Astrocyte (in vitro differentiated cells and primary cell): ENCODE data around the gene ARSG. TPM values are rescaled to one million over a fixed set of nuclear protein-coding genes. Genes with fewer than 3 reads are reported as not detected.

ENCODE experiments used
- DNase-seq: peaks from one replicate; pipeline ENCODE4 v3.0.0-alpha.2; 2010; ENCODE audit warnings: low read depth
- FAIRE-seq: peaks from 2 replicates; lab custom pipeline; 2011; peaks lifted over from hg19 to GRCh38; lab: Jason Lieb, UNC
- H2AFZ ChIP-seq: 2 replicates; pipeline ENCODE4 v1.6.0; 2012; ENCODE audit warnings: low read depth, low read length, inconsistent platforms
- H3K27ac ChIP-seq: 2 replicates; pipeline ENCODE4 v1.5.1; 2011; ENCODE audit warnings: low read depth, low read length, inconsistent platforms
- H3K27me3 ChIP-seq: 2 replicates; pipeline ENCODE4 v1.6.0; 2011; ENCODE audit warnings: low read length, inconsistent platforms; ENCODE audit not compliant: insufficient read depth
- H3K36me3 ChIP-seq: 2 replicates; pipeline ENCODE4 v1.5.1; 2011; ENCODE audit warnings: low read length, inconsistent platforms; ENCODE audit not compliant: insufficient read depth
- H3K4me1 ChIP-seq: 2 replicates; pipeline ENCODE4 v1.5.1; 2011; ENCODE audit warnings: low read length, inconsistent platforms; ENCODE audit not compliant: insufficient read depth
- H3K4me2 ChIP-seq: 2 replicates; pipeline ENCODE4 v1.6.0; 2012; ENCODE audit warnings: low read length, inconsistent platforms
- H3K4me3 ChIP-seq: 2 replicates; pipeline ENCODE4 v1.5.1; 2011; ENCODE audit warnings: low read depth, mild to moderate bottlenecking, low read length, inconsistent platforms; ENCODE audit not compliant: insufficient read depth
- H3K79me2 ChIP-seq: 2 replicates; pipeline ENCODE4 v1.6.0; 2012; ENCODE audit warnings: mild to moderate bottlenecking, low read length, inconsistent platforms; ENCODE audit not compliant: insufficient read depth
- H3K9ac ChIP-seq: 2 replicates; pipeline ENCODE4 v1.6.0; 2012; ENCODE audit warnings: mild to moderate bottlenecking, low read length, inconsistent platforms
- H3K9me3 ChIP-seq: 2 replicates; pipeline ENCODE4 v1.5.1; 2012; ENCODE audit warnings: low read depth, mild to moderate bottlenecking, low read length, inconsistent platforms; ENCODE audit not compliant: insufficient read depth
- H4K20me1 ChIP-seq: 2 replicates; pipeline ENCODE4 v1.6.0; 2012; ENCODE audit warnings: low read length, inconsistent platforms; ENCODE audit not compliant: insufficient read depth
- H3K27ac Mint-ChIP-seq: one replicate; pipeline ENCODE4 v1.8.0; 2021; ENCODE audit warnings: mild to moderate bottlenecking, mixed read lengths; ENCODE audit not compliant: unreplicated experiment
- H3K27me3 Mint-ChIP-seq: one replicate; pipeline ENCODE4 v1.8.0; 2021; ENCODE audit warnings: low read depth, mixed read lengths; ENCODE audit not compliant: unreplicated experiment
- H3K36me3 Mint-ChIP-seq: one replicate; pipeline ENCODE4 v1.8.0; 2021; ENCODE audit warnings: low read depth, mixed read lengths; ENCODE audit not compliant: unreplicated experiment
- H3K4me1 Mint-ChIP-seq: one replicate; pipeline ENCODE4 v1.8.0; 2021; ENCODE audit warnings: low read depth, mixed read lengths; ENCODE audit not compliant: unreplicated experiment
- H3K4me3 Mint-ChIP-seq: one replicate; pipeline ENCODE4 v1.8.0; 2021; ENCODE audit warnings: mild to moderate bottlenecking, moderate library complexity, mixed read lengths; ENCODE audit not compliant: unreplicated experiment
- H3K9me3 Mint-ChIP-seq: one replicate; pipeline ENCODE4 v1.8.0; 2021; ENCODE audit warnings: mild to moderate bottlenecking, mixed read lengths; ENCODE audit not compliant: unreplicated experiment
- EZH2 ChIP-seq: IDR thresholded peaks from 2 replicates; pipeline ENCODE4 v1.6.1; 2012; ENCODE audit warnings: mild to moderate bottlenecking, low read length, inconsistent platforms; ENCODE audit not compliant: insufficient read depth
- total RNA-seq: library from RNA; stranded (reverse); gene quantifications from 2 replicates; pipeline ENCODE4 v1.2.1, GENCODE V29; 2021
- TF ChIP-seq, protein P1 (sequence below): IDR thresholded peaks from 2 replicates; pipeline ENCODE4 v1.5.1; 2011; ENCODE audit warnings: low read depth, mild to moderate bottlenecking, inconsistent platforms, low read length, moderate library complexity; ENCODE audit not compliant: insufficient read depth

The ARSG gene
- total RNA-seq, 1 donor from 2014 or later: 2.6 TPM

DNA sequence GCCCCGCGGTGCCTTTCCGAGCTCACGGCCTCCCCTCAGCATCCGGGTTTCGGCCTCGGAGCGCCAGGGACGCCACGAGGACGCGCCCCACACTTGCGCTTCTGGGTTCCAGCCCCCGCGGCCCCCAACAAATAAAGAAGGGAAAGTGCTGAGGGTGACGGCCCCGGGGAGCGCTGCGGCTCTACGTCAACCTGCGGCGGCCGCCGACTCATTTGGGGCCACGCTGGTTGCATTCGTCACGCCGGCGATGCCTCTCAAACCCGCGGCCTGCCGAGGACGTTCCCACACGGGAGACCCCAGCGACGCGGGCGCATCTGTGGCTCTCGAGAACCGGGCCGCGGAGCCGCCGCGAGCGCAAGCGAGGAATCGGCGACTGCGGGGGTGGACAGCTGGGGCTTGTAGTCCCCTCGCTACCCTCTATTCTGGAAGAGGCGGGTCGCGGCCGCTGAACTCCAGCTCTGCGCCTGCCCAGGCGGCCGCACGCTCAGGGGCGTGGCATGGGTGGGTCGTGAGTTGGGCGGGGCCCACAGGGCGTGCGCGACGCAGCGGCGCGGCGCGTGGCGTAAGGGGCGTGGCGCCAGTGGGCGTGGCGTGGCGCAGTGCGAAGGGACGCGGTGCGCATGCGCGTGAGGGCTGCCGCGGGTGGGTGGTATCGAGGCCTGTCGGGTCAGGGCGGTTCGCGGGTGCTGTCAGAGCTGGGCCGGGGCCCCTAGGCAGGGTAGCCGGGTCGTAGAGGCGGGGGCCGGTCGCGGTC is 43.7 kb upstream of the ARSG start, which contains the start of gene AMZ2:
Gene AMZ2 (plus strand): TSS at position 599 of the 754 bp plus-strand sequence. CDS start 2,145 bp downstream, outside the sequence.
- peaks cover 4% of the 10 kb centered on the region for H3K4me1 Mint-ChIP-seq
- Histone ChIP-seq H3K4me3 (peak within 1 kb of the TSS; percentile 91), H3K4me1 (peaks cover 9% of the 10 kb centered on the region), H3K9ac (peak within 1 kb of the TSS; percentile 94), H3K79me2 (peaks cover 8% of the 10 kb centered on the region), H2AFZ (peak within 1 kb of the TSS; percentile 98), H3K4me2 (peak within 1 kb of the TSS; percentile 90), H3K27me3 (no peaks in the 10 kb centered on the region), H3K27ac (peak within 1 kb of the TSS; percentile 93), H3K36me3 (no peaks in the 10 kb centered on the region), H3K9me3 (no peaks in the 10 kb centered on the region), H4K20me1 (no peaks in the 10 kb centered on the region)
- peak within 1 kb of the TSS; percentile 93 for H3K4me3 Mint-ChIP-seq
- no peaks in the 10 kb centered on the region for H3K27me3 Mint-ChIP-seq
- FAIRE-seq (no peak), DNase-seq (peak; percentile 79)
- H3K27ac Mint-ChIP-seq: peak within 1 kb of the TSS; percentile 82
- H3K9me3 Mint-ChIP-seq: no peaks in the 10 kb centered on the region
- TF ChIP-seq, protein P1, sequence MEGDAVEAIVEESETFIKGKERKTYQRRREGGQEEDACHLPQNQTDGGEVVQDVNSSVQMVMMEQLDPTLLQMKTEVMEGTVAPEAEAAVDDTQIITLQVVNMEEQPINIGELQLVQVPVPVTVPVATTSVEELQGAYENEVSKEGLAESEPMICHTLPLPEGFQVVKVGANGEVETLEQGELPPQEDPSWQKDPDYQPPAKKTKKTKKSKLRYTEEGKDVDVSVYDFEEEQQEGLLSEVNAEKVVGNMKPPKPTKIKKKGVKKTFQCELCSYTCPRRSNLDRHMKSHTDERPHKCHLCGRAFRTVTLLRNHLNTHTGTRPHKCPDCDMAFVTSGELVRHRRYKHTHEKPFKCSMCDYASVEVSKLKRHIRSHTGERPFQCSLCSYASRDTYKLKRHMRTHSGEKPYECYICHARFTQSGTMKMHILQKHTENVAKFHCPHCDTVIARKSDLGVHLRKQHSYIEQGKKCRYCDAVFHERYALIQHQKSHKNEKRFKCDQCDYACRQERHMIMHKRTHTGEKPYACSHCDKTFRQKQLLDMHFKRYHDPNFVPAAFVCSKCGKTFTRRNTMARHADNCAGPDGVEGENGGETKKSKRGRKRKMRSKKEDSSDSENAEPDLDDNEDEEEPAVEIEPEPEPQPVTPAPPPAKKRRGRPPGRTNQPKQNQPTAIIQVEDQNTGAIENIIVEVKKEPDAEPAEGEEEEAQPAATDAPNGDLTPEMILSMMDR: no peak
- no peak for TF ChIP-seq EZH2
- no peaks in the 10 kb centered on the region for H3K36me3 Mint-ChIP-seq

DNA sequence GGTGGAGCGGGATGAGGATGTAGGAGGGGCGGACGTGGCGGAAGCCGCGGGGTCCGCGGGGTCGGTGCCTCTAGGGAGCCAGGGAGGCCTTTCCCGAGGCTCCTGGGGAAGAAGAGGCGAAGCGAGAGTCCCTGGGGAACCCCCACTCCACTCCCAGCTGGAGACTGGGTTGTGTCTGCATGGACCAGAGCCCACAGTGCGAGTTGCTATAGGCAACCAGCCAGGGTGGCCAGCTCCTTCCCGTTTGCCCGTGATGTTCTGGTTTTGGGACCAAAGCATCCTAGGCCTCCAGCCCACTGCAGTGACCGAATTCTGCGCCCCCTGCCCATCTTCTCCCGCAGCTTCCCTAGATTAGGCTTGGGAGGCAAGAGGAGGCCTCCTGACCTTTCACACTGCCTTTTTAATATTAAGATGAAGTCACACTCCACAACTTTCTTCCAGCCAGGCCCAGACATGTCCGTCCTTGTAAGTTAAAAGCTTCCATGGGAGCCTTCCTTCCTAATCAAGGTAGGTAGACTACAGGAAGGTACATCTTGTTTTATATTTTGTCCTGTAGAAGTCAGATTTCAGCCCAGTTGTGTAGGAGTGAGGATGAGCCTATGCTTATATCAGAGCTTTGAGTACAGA is 43.0 kb upstream of the ARSG start:
- Mint-ChIP-seq H3K4me1 (peaks cover 4% of the 10 kb centered on the region), H3K36me3 (no peaks in the 10 kb centered on the region), H3K27ac (peak overlapping the region; percentile 82), H3K4me3 (peak overlapping the region; percentile 93), H3K27me3 (no peaks in the 10 kb centered on the region), H3K9me3 (no peaks in the 10 kb centered on the region)
- peaks cover 8% of the 10 kb centered on the region for H3K79me2 ChIP-seq
- peak overlapping the region; percentile 91 for H3K4me3 ChIP-seq
- no peaks in the 10 kb centered on the region for H3K9me3 ChIP-seq
- H3K27me3 ChIP-seq: no peaks in the 10 kb centered on the region
- H3K27ac ChIP-seq: peak overlapping the region; percentile 93
- peak overlapping the region; percentile 98 for H2AFZ ChIP-seq
- H3K4me1 ChIP-seq: peaks cover 9% of the 10 kb centered on the region
- no peaks in the 10 kb centered on the region for H3K36me3 ChIP-seq
- H3K9ac ChIP-seq: peak overlapping the region; percentile 94
- DNase-seq (peak; percentile 47), FAIRE-seq (no peak)
- H4K20me1 ChIP-seq: no peaks in the 10 kb centered on the region
- H3K4me2 ChIP-seq: peak overlapping the region; percentile 90
- no peak for TF ChIP-seq EZH2
- TF ChIP-seq, protein P1: no peak
